ENCODE measurements around the gene MPRIP. TPM values are rescaled to one million over a fixed set of nuclear protein-coding genes. Genes with fewer than 3 reads are reported as not detected.

Gene MPRIP
- total and polyA plus RNA-seq, 2 of the 13 experiments (the other 11 are each of a cell fraction or from before 2014, with no cell fraction given): 50.2 to 52.4 TPM

- TF ChIP-seq AHDC1 (CRISPR knock-in tag; IDR thresholded peaks at IDR 0.05; ENCODE audit: borderline replicate concordance) (no peak), REPIN1 (CRISPR knock-in tag; IDR thresholded peaks at IDR 0.05; ENCODE audit: borderline replicate concordance, low read depth) (peak; percentile 62; the same call in 1 of the 2 replicates), MXD3 (CRISPR knock-in tag; IDR thresholded peaks at IDR 0.05) (peak; percentile 94), NFIC (IDR thresholded peaks at IDR 0.05; ENCODE audit: low read length) (no peak), SMC3 (IDR thresholded peaks at IDR 0.05; ENCODE audit: low read length) (no peak), ZNF329 (CRISPR knock-in tag; IDR thresholded peaks at IDR 0.05; ENCODE audit: low read depth) (peak; percentile 84; the same call in 1 of the 2 replicates), FOXK2 (IDR thresholded peaks at IDR 0.05) (no peak), EEA1 (CRISPR knock-in tag; IDR thresholded peaks at IDR 0.05; ENCODE audit: borderline replicate concordance) (peak; percentile 90), ZNF441 (CRISPR knock-in tag; IDR thresholded peaks at IDR 0.05; ENCODE audit: borderline replicate concordance) (peak; percentile 79; the same call in 1 of the 2 replicates), ZFP91 (CRISPR knock-in tag; IDR thresholded peaks at IDR 0.05; ENCODE audit: borderline replicate concordance) (peak; percentile 69), U2AF2 (IDR thresholded peaks at IDR 0.05; ENCODE audit: low read depth, low read length) (no peak), ZSCAN20 (CRISPR knock-in tag; IDR thresholded peaks at IDR 0.05; ENCODE audit: borderline replicate concordance) (peak; percentile 92; the same call in 1 of the 2 replicates), ZNF775 (CRISPR knock-in tag; IDR thresholded peaks at IDR 0.05; ENCODE audit: borderline replicate concordance) (peak; percentile 92), ZNF331 (CRISPR knock-in tag; IDR thresholded peaks at IDR 0.05) (peak; percentile 45; the same call in 1 of the 2 replicates), ZBTB33 (CRISPR knock-in tag; IDR thresholded peaks at IDR 0.05) (no peak; the same call in 1 of the 2 replicates), ZBTB38 (CRISPR knock-in tag; IDR thresholded peaks at IDR 0.05) (peak; percentile 92), ZNF770 (CRISPR knock-in tag; IDR thresholded peaks at IDR 0.05) (no peak)
These were observed 164.1 kb downstream of the MPRIP start, which contains the start of gene PLD6 (continued) for GRCh38 chr17:17206124-17206912.
